Mononuclear cell (primary cell): ENCODE measurements around the gene GSS. TPM values are rescaled to one million over a fixed set of nuclear protein-coding genes. Genes with fewer than 3 reads are reported as not detected.

Experiments used
- H3K27me3 ChIP-seq: 2 replicates; pipeline ENCODE4 v1.6.0; 2011; ENCODE audit warnings: low read length, control low read depth; ENCODE audit not compliant: insufficient read depth
- H3K4me1 ChIP-seq: 2 replicates; pipeline ENCODE4 v1.5.1; 2011; ENCODE audit warnings: mild to moderate bottlenecking, low read length, control low read depth; ENCODE audit not compliant: insufficient read depth
- H3K4me3 ChIP-seq: 2 replicates; pipeline ENCODE4 v1.5.1; 2011; ENCODE audit warnings: mild to moderate bottlenecking, low read length, moderate library complexity
- H3K9me3 ChIP-seq: 2 replicates; pipeline ENCODE4 v1.5.1; 2011; ENCODE audit warnings: low read depth, mild to moderate bottlenecking, control low read depth, low read length
- total RNA-seq: library from RNA; depleted of rRNA; stranded (reverse); fragments of >200 nt; gene quantifications from one replicate; pipeline ENCODE4 v1.2.3, GENCODE V29; 2012

The GSS gene
- total RNA-seq: 17.2 TPM

GRCh38 chr20:34955231-34956040 is at the start of gene GSS, which contains the start of gene MYH7B:
Gene GSS, minus strand, starts transcription at chr20:34955806. Its CDS starts 3,954 bp downstream, at chr20:34951852.
Gene MYH7B, plus strand, starts transcription at chr20:34955868. Its CDS starts 22,138 bp downstream, at chr20:34978006.
- Histone ChIP-seq H3K4me1 (peaks cover 16% of the 10 kb centered on the region), H3K9me3 (no peaks in the 10 kb centered on the region), H3K27me3 (no peaks in the 10 kb centered on the region), H3K4me3 (peak within 1 kb of the TSS; percentile 66)

- Histone ChIP-seq H3K4me1 (no peaks in the 10 kb centered on the region), H3K9me3 (no peaks in the 10 kb centered on the region), H3K4me3 (no peak overlapping the region), H3K27me3 (no peaks in the 10 kb centered on the region)
Measured at GRCh38 chr20:35004749-35005462, 49.3 kb upstream of the GSS start.

- H3K9me3 ChIP-seq: no peaks in the 10 kb centered on the region
- no peaks in the 10 kb centered on the region for H3K4me1 ChIP-seq
- H3K4me3 ChIP-seq: no peak overlapping the region
- H3K27me3 ChIP-seq: no peaks in the 10 kb centered on the region
Measured at GRCh38 chr20:35004051-35004725, 48.6 kb upstream of the GSS start.

GRCh38 chr20:35003211-35004031 is 47.8 kb upstream of the GSS start:
- Histone ChIP-seq H3K4me1 (no peaks in the 10 kb centered on the region), H3K9me3 (no peaks in the 10 kb centered on the region), H3K27me3 (no peaks in the 10 kb centered on the region), H3K4me3 (no peak overlapping the region)

GRCh38 chr20:35002426-35003210 is 47.0 kb upstream of the GSS start:
- Histone ChIP-seq H3K9me3 (no peaks in the 10 kb centered on the region), H3K27me3 (no peaks in the 10 kb centered on the region), H3K4me3 (no peak overlapping the region), H3K4me1 (no peaks in the 10 kb centered on the region)

- Histone ChIP-seq H3K4me3 (no peak overlapping the region), H3K4me1 (no peaks in the 10 kb centered on the region), H3K27me3 (no peaks in the 10 kb centered on the region), H3K9me3 (no peaks in the 10 kb centered on the region)
Measured at GRCh38 chr20:35001596-35002362, 46.2 kb upstream of the GSS start.

GRCh38 chr20:35000922-35001595 is 45.5 kb upstream of the GSS start:
- H3K27me3 ChIP-seq: no peaks in the 10 kb centered on the region
- no peaks in the 10 kb centered on the region for H3K9me3 ChIP-seq
- no peaks in the 10 kb centered on the region for H3K4me1 ChIP-seq
- H3K4me3 ChIP-seq: no peak overlapping the region

GRCh38 chr20:35000311-35000921 is 44.8 kb upstream of the GSS start:
- H3K4me3 ChIP-seq: no peak overlapping the region
- no peaks in the 10 kb centered on the region for H3K27me3 ChIP-seq
- H3K4me1 ChIP-seq: no peaks in the 10 kb centered on the region
- no peaks in the 10 kb centered on the region for H3K9me3 ChIP-seq

- Histone ChIP-seq H3K4me3 (no peak overlapping the region), H3K9me3 (no peaks in the 10 kb centered on the region), H3K4me1 (no peaks in the 10 kb centered on the region), H3K27me3 (no peaks in the 10 kb centered on the region)
Measured at GRCh38 chr20:34999782-35000181, 44.2 kb upstream of the GSS start.

- no peaks in the 10 kb centered on the region for H3K27me3 ChIP-seq
- no peaks in the 10 kb centered on the region for H3K9me3 ChIP-seq
- H3K4me1 ChIP-seq: no peaks in the 10 kb centered on the region
- no peak overlapping the region for H3K4me3 ChIP-seq
Measured at GRCh38 chr20:34999021-34999451, 43.4 kb upstream of the GSS start.

- Histone ChIP-seq H3K4me1 (no peaks in the 10 kb centered on the region), H3K9me3 (no peaks in the 10 kb centered on the region), H3K27me3 (no peaks in the 10 kb centered on the region), H3K4me3 (no peak overlapping the region)
Measured at GRCh38 chr20:34998331-34998950, 42.8 kb upstream of the GSS start.

- Histone ChIP-seq H3K9me3 (no peaks in the 10 kb centered on the region), H3K27me3 (no peaks in the 10 kb centered on the region), H3K4me1 (no peaks in the 10 kb centered on the region), H3K4me3 (no peak overlapping the region)
Measured at GRCh38 chr20:34997774-34998173, 42.2 kb upstream of the GSS start.
